ENCODE measurements around the gene PLXNA1. TPM values are rescaled to one million over a fixed set of nuclear protein-coding genes. Genes with fewer than 3 reads are reported as not detected.

The PLXNA1 gene
- total RNA-seq, 1 donor from 2014 or later = 50.1 TPM

DNA sequence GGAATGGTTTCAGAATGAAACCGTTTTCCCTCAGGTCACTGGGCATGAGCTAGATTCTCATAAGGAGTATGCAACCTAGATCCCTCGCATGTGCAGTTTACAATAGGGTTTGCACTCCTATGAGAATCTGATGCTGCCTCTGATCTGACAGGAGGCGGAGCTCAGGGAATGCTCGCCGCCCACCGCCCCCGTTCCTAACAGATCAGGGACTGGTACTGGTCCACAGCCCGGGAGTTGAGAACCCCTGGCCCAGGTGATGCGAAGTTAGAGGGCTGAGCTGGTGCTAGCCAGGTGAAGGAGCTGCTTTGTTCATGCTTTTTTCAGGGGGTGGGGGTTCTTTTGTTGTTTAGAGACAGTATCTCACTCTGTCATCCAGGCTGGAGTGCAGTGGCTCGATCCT is 15.5 kb upstream of the PLXNA1 start:
- DNase-seq (ENCODE audit: low spot score) = no peak

DNA sequence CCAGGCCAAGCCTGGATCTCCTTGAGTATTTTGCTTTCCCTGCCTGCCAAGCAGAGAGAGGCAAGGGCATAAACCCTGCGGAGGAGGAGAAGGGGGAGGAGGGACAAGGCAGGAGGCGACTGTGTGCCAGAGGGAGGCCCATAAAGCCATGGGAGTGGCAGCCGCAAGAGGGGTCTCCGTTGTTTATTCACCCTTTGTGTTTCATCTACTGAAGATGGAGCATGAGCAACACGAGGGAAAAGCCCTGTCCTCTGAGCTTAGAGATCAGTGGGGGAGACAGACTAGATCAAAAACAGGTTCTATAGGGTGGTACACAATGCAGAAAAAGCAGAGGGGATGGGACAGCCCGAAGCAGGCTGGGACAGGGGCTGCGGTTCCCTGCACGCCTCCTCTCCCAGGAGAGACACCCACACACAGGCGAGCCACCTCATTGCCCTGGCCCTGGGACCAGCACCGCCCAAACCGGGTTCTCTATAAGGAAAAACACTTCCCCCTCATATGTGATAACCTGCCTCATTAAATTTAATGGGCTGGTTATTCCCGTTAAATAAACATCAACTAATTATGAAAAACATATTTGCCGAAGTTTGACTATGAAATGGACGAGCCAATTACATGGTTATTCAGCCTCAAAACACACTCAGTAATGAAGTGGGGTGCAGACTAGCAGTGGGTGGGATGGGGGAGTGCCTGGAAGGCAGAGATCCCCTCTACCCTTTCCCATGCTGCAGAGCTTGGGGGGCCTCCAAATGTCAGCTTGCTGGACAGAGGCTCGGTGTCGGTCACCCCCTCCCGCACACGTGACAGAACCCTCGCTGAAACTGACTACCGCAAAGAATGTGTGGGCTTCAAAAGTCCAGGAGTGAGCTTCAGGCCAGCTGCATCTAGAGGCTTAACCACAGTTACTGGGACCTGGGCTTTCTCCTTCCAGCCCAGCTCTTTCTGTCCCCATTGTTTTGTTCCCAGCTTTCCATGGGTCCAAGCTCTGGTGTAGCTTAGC is 14.2 kb upstream of the PLXNA1 start:
- no peak for DNase-seq (ENCODE audit: low spot score)

DNA sequence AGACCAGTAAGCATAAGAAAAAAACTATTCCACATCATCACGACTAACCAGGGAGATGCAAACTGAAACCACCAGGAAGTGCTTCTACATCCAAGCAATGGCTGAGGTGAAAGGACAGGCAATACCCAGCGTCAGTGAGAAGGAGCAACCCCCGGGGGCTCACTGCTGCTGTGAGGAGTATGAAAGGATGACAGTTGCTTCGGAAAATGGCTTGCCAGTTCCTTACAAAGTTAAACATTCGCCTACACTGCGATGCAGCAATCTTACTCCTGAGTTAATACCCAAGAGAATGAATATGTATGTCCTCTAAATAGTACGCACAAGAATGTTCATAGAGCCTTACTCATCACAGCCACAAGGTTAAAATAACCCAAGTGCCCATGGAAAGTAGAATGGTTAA is 13.3 kb upstream of the PLXNA1 start:
- no peak for DNase-seq (ENCODE audit: low spot score)

DNA sequence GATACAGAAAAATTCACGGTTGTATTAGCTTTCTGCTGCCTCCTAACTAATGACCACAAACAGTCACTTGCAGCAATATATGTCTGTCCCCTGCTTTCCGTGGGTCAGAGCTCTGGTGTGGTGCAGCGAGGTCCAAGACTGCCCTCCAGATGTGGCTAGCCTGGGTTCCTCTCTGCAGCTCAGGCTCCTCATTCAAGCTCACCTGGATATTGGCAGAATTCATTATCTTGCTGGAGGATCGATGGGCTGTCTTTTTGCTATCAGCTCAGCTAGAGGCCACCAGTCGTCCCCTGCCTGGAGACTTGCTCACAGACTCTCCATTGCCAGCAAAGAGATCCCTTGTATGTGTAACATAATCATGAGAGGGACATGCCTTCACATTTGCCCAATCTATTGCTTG is 12.8 kb upstream of the PLXNA1 start:
- no peak for DNase-seq (ENCODE audit: low spot score)

DNA sequence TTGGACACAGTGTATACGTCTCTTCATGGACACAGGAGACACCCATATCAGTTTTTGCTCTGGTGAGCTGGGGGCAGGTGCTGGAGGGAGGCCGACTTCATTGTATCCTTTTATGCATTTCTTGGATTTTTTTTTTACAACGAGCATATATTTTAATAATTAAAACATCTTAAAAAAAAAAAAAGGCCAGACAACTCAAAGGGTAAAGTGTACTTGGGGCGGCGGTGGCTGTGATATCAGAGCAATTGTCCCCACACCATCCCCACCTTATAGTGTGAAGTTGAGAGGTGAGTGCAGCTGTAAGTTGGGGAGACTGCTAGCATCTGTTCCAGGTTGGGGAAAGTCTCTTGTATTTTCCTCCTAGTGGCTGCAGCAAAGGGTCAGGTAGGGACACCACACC is 12.0 kb upstream of the PLXNA1 start:
- DNase-seq (ENCODE audit: low spot score) = no peak

DNA sequence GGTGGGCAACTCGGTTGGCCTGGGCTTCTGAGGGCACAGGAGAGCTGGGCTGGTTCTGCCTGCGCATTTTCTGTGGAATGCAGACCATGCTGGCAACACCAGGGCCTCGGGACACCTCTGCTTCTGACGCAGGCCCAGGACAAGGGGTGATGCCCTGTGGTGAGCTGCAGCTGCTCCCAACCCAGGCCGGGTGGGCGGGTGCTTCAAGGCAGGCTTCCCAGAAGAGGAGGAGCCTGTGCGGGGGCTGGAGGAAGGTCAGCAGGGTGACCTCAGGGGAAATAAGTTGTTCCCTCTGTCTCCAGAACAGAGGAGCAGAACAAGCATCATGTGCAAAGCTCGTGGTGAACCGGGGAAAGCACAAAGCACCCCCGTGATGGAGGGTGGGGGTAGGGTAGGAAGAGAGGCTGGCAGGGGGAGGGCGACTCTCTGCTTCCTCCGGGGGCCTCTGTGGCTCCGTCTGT is 11.0 kb upstream of the PLXNA1 start:
- peak; percentile 29 for DNase-seq (ENCODE audit: low spot score)

DNA sequence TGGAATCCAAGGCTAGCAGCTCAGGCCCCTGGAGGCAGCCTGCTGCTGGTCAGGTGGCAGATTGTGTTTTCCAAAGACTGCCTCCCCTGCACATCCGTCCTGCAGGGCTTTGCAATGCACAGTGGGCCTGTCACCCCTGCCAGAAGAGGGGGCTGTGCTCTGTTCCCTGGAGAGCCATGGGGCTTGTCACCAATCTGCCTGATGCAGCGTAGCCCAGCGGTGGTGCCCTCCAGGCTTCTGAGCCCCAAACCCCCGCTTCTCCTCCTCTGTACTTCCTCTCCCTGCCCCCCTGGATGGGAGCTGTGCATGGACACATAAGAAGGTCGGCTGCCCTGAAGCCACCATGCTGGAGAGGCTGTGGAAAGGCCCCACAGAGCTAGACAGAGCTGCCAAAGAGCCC is 10.0 kb upstream of the PLXNA1 start:
- no peak for DNase-seq (ENCODE audit: low spot score)

DNA sequence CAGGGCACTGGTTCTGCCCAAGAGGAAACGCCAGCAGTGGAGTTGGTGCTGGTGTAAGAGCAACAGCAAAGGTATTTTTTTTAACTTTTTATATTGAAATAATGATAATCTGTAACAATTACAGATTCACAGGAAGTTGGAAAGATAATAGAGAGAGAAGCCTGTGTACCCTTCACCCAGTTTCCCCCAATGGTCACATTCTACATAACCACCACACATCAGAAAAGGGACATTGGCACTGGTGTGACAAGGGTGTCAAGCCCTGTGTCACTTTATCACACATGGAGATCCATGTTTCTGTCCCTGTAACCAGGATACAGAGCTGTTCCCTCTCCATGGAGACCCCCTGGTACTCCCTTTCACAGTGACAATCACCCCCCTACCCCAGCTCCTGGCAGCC is 9.1 kb upstream of the PLXNA1 start:
- DNase-seq (ENCODE audit: low spot score) = no peak

DNA sequence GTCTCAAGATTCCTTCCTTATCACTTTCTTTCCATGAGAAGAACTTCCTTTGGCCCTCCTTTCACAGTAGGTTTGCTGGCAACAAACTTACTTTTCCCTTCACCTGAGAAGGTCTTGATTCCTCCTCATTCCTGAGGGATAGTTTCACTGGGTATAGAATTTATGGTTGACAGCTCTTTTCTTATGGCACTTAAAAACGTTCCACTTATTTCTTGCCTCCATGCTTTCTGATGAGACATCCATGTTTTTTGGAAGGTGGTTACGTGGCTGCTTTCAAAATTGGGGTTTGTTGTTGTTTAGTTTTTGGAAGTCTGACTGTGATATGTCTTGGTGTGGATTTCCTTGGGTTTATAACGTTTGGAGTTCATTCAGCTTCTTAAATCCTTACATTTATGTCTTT is 8.2 kb upstream of the PLXNA1 start:
- DNase-seq (ENCODE audit: low spot score) = no peak

DNA sequence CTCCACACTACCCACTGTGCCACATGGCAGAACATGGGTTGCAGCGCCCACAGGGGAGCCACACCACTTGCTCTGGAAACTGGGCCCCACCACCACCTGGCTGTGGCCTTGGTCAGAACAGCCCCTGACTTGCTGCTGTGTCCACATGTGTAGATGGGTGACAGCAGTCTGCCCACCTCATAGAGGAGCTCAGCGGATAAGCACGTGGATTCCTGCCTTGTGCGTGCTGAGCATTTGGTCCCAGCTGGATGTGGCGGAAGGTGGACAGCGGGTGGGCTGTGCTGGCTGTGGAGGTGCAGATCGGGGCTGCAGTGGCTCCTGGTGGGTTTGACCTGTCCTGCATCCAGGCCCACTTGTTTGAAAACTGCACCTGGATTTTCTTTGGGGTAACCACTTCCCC is 6.0 kb upstream of the PLXNA1 start:
- DNase-seq (ENCODE audit: low spot score) = no peak

DNA sequence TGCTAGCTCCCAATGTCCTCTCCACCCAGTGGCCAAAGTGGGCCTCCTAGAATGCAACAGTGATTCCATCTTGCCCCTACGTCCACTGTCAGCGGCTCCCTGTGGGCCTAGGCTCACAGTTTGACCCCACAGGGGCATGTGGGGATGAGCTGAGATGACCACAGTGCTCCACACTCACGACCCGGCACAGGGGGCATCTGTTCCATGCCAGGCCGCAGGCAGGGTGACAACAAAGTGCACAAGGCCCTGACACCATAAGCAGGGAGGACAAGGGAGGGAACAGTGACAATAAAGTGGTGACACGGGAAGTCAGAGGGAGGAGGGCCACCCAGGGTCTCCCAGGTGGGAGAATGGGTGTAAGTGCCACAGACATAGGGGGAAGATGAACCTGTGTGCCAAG is 5.1 kb upstream of the PLXNA1 start:
- DNase-seq (ENCODE audit: low spot score) = no peak

DNA sequence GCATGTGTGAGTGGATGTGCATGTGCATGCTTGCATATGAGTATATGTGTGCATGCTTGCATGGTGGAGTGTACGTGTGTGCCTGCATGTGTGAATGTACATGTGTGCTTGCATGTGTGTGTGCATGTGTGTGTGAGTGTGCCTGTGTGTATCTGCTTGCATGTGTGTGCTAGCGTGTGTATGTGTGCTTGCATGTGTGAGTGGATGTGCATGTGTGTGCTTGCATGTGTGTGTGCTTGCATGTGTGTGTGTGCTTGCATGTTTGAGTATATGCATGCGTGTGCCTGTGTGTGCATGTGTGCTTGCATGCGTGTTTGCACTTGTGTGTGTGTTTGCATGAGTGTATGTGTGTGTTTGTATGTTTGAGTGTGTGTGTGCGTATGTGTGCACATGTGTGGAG is 4.6 kb upstream of the PLXNA1 start:
- no peak for DNase-seq (ENCODE audit: low spot score)

DNA sequence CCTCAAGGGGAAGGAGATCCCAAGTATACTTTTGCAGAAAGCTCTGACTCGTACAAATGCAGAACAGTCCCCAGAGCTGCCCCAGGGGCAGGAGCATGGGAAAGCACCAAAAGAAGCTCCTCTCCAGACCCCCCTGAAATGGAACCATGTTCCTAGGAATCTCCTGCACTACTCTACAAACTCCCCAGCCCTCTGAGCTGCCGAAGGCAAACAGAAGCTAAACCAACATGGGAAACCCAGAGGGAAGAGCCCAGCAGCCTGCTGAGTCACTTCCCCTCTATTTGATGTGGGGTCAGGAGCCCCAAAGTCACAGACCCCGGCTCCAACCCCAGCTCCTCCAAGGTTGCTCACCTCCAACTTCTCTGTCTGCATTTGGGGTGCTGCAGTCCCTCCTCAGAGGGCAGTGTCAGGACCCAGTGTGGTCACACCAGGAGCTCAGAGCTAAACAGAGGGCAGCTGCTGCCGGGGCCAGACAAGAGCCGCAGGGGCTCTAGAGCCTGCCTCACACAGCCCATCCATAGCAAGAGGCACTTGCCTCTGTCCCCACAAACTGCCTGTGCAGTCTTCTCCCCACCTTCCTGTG is 3.8 kb upstream of the PLXNA1 start:
- DNase-seq (ENCODE audit: low spot score) = no peak

DNA sequence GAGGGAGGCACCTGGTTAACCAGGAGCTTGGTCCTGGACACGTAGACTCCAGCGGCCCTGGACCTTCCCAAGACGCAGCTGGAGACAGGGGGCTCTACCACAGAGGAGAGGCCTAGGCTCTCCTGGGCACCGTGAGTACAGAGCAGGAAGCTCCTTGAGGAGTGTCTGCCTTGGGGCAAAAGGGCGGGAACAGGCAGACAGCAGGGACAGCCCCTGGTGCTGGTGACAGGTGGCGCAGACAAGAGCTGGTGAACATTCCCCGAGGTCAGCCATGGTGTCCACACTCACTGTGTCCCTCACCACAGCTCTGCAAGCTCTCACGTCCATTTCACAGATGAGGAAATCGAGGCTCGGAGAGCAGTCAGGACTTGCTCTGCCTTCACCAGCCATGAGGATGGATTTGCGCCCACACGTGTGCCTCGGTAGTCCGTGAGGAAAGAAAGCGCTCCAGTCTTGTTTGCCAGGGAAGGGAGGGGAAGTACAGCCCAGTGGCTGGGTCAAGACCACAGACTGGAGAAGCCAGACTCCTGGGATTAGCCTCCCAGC is 2.6 kb upstream of the PLXNA1 start:
- DNase-seq (ENCODE audit: low spot score) = no peak

DNA sequence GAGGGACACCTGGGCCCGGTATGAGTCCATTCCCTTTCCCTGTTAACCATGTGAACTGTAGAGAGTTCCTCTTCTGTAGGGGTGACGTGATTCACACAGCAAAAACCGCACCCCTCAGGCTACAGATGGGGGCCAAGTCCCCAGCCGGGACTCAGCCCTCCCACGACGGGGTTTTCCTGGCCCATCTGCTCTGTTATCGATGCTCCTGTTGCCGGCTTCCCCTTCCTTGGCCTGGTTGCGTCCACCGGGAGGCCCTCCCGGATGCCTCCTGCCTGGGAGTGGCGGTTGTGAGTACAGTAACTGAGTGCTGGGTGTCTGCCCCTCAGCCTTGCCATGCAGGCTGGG is 817 bp upstream of the PLXNA1 start:
- DNase-seq (ENCODE audit: low spot score) = no peak

DNA sequence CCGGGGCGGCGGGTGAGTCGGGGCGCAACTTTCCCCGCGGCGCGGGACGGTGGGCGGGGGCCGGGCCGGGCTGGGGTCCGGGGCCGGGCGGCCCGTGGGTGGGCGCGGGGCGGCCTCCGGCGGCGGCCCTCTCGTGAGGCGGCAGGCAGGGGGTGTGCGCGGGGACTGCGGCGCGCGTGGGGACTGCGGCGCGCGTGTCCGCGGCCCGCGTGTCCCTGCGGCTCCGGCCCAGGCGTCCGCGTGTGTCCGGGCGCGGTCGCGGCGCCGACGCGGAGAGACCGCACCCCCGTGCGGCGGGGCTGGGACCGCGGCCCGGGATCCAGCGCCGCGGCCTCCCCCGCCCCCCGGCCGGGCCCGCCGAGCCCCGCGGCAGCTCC is 349 bp downstream of the PLXNA1 start:
- DNase-seq (ENCODE audit: low spot score) = no peak

DNA sequence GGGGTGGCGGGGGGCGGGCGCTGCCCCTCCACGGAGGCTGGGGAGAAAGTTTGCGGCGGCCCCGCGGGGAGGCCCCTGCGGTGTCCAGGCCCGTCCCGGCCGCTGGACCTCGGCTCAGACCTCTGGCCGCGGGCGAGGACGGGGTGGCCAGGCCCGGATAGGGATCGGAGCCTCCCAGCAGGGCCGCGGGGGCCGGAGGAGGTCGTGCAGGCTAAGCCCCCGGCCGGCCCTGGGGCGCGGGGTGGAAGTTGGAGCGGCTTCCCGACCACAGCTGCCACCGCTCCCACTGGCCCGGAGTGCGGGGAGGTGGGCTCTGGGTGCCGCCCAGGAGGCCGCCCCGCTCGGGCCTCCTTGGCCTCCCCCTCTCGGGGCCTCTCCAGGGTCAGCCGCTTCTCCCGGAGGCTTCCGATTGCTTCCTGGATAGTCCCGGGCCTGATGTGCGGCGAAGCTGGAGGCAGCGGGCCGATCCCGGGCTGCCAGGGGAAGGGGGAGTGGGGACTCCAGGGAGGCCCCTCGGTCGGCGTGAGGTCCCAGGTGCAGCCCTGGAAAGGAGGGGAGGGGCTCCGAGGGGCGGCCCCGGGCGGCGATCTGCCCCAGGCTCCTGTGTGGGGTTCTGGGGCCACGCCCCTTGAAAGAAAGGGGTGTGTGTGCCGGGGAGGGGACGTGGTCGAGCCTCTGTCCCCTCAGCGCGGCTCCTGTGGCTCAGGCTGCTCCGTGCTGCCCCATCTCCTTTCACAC is 907 bp downstream of the PLXNA1 start:
- DNase-seq (ENCODE audit: low spot score) = peak; percentile 62

DNA sequence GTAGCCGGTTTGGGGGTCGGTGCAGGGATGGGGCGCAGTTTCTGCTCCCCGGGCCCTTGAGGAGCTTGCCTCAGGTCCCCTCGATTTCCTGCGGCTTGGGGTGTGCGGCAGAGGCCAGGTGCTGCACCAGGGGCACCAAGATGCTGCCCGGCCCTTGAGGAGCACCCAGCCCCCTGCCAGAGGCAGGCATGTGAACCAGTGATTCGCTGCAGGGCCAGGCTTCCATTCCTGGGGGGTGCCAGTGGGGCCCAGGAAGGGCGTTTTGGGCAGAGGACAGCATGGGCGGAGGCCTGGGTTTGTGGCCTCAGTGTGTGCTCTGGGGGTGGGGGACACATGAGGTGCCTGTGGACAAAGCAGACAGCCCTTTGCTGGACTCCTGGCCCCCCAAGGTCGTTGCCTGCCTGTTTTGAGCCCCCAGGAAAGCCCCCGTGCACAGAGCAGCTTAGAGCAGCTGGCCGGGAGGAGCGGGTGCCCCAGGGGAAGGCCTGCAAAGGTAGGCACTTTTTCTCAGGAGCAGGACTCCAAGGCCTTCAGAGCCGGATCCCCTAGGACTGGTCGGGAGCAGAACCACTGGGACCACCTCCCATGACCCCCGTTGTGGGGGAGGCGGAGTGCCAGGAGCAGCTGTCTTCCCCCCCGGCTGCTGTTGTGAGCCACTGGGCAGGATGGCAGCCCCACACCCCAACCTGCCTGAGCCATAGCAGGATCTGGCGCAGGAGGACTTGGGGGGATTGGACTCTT is 1.6 kb downstream of the PLXNA1 start:
- no peak for DNase-seq (ENCODE audit: low spot score)

DNA sequence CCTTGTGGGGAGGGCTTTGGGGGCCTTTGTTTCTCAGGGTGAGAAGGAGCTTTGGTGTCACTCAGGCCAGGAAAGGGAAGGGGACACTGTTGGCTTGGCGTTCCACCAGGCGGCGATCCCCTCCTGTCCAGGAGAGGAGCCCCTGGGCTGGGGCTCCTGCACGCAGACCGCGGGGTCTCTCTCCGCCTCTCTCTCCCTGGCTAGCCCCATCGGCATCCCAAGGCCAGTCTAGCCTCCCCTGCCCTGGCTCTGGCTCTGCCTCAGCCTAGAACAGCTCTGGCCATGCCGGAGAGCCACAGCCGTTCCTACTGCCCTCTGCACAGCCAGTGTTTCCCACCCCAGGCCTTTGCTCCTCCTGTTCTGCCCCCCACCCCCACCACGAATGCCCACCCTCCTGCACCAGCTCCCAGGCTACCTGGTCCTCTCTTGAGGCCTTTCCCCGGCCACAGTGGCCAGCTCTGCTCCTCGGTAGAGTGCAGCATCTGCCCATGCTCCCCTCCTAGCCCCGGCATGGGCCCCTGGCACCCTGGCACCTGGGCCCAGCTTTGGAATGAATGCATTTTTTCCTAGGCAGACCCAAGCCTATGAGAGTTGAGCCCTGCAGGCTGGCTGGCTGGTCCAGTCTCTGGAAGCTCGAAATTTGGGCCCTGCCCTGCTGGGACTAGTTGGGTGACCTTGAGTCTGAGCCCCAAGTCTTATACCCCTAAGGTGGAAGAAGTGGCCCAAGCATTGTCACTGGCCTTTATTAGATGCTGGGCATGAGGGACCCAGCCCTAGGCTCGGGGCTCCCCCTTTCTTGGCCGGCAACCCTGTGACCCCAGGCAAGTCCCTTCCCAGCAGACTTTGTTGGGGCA is 2.4 kb downstream of the PLXNA1 start:
- no peak for DNase-seq (ENCODE audit: low spot score)

DNA sequence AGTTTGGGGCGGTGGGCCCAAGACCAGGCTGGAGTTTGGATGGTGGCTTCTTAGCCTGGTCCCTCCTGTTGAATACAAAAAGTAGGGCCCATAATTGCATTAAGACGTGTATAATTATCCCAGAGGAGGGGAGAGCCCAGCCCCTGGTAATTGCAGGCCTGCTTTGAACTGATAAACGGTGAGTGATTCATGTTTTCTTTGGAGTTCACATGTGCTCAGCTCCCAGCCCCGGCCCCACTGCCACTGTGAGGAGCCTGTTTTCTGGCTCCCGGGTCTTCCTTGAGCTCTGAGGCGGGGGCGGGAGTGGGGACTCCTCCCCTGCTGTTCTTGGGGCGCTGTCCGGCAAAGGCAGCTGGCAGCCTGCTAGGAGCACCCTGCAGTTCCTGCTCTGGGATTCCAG is 3.1 kb downstream of the PLXNA1 start:
- peak; percentile 46 for DNase-seq (ENCODE audit: low spot score)

DNA sequence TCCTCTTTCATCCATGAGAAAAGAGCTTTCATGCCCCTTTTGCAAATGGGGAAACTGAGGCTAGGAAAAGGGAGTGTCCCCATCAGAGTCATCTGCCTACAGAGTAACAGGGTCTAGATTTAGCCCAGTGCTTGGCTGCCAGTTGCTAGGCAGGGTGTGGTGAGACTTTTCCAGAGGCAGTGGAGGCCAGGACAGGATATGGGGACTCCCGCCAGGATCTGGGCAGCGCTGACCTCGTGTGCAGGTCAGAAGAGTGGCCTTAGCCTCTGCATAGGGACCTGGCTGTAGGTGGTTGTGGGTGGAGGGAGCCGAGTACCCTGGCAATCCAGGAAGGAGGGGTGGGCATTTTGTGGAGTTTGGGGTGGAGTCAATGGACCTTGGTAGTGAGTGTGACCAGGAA is 4.2 kb downstream of the PLXNA1 start:
- DNase-seq (ENCODE audit: low spot score) = no peak
